Caki2 (cell line): Measurements from ENCODE around the gene SMC1B. TPM values are rescaled to one million over a fixed set of nuclear protein-coding genes. Genes with fewer than 3 reads are reported as not detected.

Source experiments
- DNase-seq: peaks from one replicate; pipeline ENCODE4 v3.0.0-alpha.2; 2015; ENCODE audit warnings: low read depth
- in situ Hi-C: cut with HindIII; loops from 2 replicates; pipeline ENCODE4 v1.10.0; 2016; ENCODE audit warnings: low sequenced_read_pairs, low pct_unique_long_range_greater_than_20kb, mixed read lengths
- total RNA-seq: library from RNA; depleted of rRNA; stranded (reverse); fragments of >200 nt; shearing (Covaris generic); gene quantifications from 2 replicates; pipeline ENCODE4 v1.2.3, GENCODE V29; 2014; ENCODE audit warnings: low replicate concordance

The SMC1B gene
- total RNA-seq, 1 experiment from 2014 or later, result 0.27 TPM

GRCh38 chr22:45425101-45425500, 11.7 kb upstream of the SMC1B start:
- in situ Hi-C loops, result no loop called here
- DNase-seq, result no peak

GRCh38 chr22:45424241-45424731, 10.9 kb upstream of the SMC1B start:
- no peak for DNase-seq
- in situ Hi-C loops, result no loop called here

GRCh38 chr22:45423524-45423923, 10.1 kb upstream of the SMC1B start:
- in situ Hi-C loops, result no loop called here
- DNase-seq, result no peak

GRCh38 chr22:45422237-45422983, 9.0 kb upstream of the SMC1B start:
- no peak for DNase-seq
- in situ Hi-C loops, result no loop called here

- DNase-seq, result no peak
- in situ Hi-C loops, result no loop called here
Measured at GRCh38 chr22:45421349-45422055, 8.1 kb upstream of the SMC1B start.

DNA sequence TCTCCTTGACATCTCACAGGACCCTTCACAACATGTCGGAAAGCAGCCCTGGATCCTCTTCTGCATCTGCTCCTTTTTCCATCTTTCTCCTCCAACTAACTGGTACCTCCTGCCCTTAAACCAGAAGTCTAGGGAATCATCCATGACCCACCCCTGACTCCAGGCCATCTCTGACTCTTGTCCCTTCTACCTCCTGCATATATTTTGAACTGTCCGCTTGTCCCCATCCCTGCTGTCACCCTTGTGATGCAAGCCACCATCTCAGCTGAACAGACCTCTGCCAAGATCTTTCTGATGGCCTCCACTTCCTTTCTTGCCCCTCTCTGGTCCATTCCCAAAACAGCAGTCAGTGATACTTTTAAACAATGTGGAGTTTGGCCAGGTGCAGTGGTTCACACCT, 7.1 kb upstream of the SMC1B start:
- DNase-seq, result no peak
- in situ Hi-C loops, result no loop called here

- in situ Hi-C loops, result no loop called here
- DNase-seq, result no peak
Measured at GRCh38 chr22:45420011-45420410, 6.6 kb upstream of the SMC1B start.

DNA sequence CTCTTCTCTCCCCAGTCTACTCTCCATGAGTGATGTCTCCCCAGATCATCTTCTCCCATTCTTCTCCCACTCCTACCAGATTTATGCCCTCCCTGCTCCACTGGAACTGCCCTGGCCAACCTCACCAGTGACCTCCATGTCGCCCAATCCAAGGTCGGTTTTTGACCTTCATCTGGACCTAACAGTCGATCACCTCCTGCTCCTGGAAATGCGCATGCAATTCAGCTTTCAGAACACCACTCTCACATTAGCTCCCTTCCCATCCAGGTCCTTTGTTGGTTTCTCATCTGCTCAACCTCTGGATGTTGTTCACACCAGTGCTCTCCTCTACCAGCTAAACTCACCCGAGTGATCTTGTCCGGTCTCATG, 5.4 kb upstream of the SMC1B start:
- DNase-seq, result no peak
- in situ Hi-C loops, result no loop called here

DNA sequence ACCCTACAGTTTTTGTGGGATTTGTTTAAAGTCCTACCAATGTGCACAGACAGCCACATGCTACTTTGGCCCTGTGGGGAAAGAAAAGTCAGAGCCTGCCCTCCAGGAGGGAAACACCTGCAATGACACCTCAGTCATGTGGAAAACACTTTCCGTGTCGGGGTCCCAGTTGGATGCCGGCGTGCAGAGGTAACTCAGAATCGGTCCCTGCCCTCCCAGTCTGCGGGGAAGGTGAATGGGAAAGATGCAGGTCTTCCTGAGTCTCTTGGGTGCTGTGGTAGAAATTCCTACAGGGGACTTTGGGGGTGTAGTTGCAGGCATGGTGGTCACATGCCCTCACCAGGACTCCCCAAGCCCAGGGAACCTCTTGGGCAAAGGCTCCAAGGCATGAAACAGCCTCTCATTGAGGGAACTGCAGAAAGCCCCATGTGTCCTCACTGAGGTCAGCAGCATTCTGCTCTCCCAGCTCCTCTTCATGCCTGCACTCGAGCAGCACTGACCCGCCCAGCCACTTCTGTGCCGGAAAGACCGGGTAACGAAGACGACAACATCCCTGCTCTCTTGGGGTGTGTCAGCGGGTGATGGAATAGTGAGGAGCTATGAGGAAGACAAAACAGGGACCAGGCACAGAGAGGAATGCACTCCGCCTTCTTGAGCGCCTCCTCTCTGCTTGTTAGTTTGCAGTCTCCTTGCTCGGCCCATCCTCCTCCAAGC, 4.8 kb upstream of the SMC1B start:
- in situ Hi-C loops, result no loop called here
- no peak for DNase-seq

DNA sequence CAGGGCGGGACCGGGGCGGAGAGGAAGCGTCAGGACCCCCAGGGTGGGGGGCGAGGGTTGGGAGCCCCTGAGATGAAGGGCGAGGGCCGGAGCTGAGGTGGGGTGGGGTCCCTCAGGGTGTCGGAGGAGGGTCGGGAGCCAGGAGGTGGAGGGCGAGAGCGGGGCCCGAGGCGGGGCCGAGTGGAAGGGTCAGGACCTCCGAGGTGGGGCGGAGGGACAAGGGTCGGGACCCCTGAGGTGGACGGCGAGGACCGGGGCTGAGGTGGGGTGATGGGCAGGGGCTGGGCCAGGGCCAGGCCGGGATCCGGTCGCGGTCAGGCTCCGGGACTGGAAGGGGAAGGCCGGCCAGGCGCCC, 409 bp downstream of the SMC1B start:
- DNase-seq, result no peak
- in situ Hi-C loops, result no loop called here

GRCh38 chr22:45407793-45408192, 5.6 kb downstream of the SMC1B start:
- DNase-seq, result no peak
- in situ Hi-C loops, result no loop called here

DNA sequence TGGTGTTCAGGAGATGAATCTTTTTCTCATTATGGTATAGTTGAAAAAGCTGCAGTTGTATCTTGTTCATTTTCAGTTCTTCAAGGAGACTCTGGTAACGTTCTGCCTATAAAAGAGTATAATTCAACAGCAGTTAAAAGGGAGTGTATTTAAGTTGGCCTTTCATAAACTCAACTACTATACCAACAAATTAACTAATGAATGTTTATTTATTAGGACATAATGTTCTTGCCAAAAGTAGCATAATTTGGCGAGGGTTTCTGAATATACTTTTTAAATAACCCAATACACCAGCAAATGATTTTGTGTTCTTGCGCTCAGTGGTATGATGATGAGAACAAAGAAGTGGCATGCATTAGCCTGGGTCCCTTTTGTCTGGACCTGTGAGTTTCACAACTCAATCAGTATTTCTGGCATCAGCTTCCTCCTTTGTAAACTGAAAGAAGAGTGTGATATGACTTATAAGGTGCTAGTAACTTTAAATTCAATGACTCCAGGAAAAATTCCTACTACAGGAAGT, 10.9 kb downstream of the SMC1B start:
- DNase-seq, result no peak
- in situ Hi-C loops, result no loop called here

- no peak for DNase-seq
- in situ Hi-C loops, result no loop called here
Measured at GRCh38 chr22:45399712-45400445, 13.5 kb downstream of the SMC1B start.

DNA sequence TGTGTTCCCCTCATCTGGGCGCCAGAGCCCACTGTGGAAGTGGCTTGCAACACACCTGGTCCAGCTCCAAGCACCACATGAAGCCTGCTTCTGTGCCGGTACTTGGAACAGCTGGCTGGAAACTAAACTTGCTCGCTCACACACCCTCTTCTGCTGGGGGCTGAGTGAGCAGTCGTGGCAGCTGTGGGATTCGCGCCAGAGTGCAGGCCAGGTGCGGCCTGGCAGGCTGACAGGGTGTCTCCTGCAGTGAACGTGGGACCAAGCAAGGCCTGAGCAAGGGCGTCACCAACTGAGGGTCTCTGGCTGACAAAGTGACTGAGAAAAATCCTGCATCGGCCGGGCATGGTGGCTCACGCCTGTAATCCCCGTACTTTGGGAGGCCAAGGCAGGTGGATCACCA, 15.2 kb downstream of the SMC1B start:
- in situ Hi-C loops, result no loop called here
- DNase-seq, result no peak

DNA sequence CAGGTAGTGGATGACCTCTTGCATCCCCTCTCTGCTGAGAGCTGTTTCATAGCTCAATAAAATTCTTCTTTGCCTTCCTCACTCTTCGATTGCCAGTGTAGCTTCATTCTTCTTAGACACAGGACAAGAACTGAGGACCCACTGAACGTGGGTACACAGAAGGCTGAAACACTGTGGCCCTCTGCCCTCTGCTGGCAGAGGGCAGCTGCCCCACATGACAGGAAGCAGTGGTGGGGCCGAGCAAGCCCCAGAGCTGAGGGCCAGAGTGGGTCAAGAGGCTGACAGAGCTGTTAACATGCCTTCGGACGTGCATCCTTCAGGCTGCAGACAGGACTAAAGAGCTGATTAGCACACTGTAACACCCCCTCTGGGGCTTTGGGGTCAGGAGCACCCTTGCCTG, 15.6 kb downstream of the SMC1B start:
- DNase-seq, result no peak
- in situ Hi-C loops, result no loop called here

DNA sequence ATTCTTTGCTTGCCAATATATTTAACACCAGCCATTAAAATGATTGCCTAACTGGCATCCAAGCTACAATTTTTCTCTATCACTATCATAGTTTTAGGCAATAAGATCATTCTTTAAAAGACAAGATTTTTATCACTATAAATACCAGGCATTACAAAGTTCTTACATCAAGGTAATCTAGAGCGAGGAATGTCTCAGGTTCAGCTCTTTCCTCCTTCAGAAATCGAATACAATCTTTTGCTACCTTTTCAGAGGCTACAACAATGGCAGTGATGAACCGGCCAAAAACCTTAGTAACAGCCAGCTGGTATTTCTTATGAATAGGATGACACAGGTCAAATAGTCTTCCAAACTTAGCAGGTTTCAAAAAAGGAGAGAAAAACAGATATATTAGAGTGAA, 23.9 kb downstream of the SMC1B start:
- in situ Hi-C loops, result no loop called here
- no peak for DNase-seq

DNA sequence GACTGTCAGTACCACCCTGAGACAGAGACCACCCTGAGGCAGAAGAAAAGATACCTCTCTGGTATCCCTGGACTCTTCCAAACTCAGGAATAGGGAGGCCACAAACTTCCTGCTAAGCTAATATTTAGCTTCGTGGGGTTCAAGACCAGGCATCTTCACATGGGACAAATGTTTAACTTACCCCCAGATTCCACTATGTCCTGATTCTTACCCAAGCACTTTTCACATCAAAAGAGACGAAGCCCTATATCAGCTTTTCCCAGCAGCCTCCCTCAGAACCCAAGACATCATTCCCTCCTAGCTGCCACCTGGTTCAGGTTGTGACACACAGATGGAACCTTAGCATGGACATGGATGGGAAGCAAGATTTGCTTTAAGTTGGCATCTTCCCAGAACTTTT, 32.1 kb downstream of the SMC1B start:
- DNase-seq, result no peak
- in situ Hi-C loops, result no loop called here

GRCh38 chr22:45376703-45377102, 36.7 kb downstream of the SMC1B start:
- in situ Hi-C loops, result no loop called here
- no peak for DNase-seq

DNA sequence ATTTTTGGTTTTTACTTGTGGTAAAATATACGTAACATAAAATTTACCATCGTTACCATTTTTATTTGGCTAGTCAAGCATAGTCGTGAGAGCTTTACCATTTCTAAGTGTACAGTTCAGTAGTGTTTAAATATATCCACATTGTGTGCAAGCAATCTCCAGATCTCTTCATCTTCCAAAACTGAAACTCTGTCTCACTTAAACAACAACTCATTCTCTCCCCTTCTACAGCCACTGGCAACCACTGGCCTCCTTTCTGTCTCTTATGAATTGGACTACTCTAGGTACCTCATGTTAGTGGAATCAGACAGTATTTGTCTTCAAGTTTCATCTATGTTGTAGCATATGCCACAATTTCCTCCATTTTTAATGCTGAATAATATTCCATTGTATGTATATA, 37.4 kb downstream of the SMC1B start:
- no peak for DNase-seq
- in situ Hi-C loops, result no loop called here
